DMS53 (cell line): ENCODE results near the gene LRBA.
"Not testable (repeated sequence)": the region's sequence is repeated elsewhere in the genome, so short reads cannot be mapped to it uniquely, and the experiment has no call there.

Source experiments
- DNase-seq: peaks from one replicate; lab custom pipeline; 2025; lab: John Stamatoyannopoulos, UW

The LRBA gene

GRCh38 chr4:150668824-150669223 lies 346.3 kb downstream of the LRBA start:
- DNase-seq, result no peak

GRCh38 chr4:150664935-150665334 lies 350.1 kb downstream of the LRBA start:
- no peak for DNase-seq

GRCh38 chr4:150662686-150663085 lies 352.4 kb downstream of the LRBA start:
- no peak for DNase-seq

GRCh38 chr4:150661551-150661950 lies 353.5 kb downstream of the LRBA start:
- not testable (repeated sequence) for DNase-seq

- not testable (repeated sequence) for DNase-seq
Measured at GRCh38 chr4:150658258-150658657, 356.8 kb downstream of the LRBA start.

GRCh38 chr4:150656891-150657290 lies 358.2 kb downstream of the LRBA start:
- no peak for DNase-seq

GRCh38 chr4:150650751-150651150 lies 364.3 kb downstream of the LRBA start:
- DNase-seq, result no peak

GRCh38 chr4:150648123-150648522 lies 367.0 kb downstream of the LRBA start:
- no peak for DNase-seq

- DNase-seq, result no peak
Measured at GRCh38 chr4:150647008-150647407, 368.1 kb downstream of the LRBA start.

GRCh38 chr4:150641612-150642011 lies 373.5 kb downstream of the LRBA start:
- DNase-seq, result no peak

- DNase-seq, result no peak
Measured at GRCh38 chr4:150632639-150633038, 382.4 kb downstream of the LRBA start.

GRCh38 chr4:150628073-150628472 lies 387.0 kb downstream of the LRBA start:
- DNase-seq, result no peak

- no peak for DNase-seq
Measured at GRCh38 chr4:150625033-150625432, 390.1 kb downstream of the LRBA start.

GRCh38 chr4:150624055-150624454 lies 391.0 kb downstream of the LRBA start:
- no peak for DNase-seq

GRCh38 chr4:150619042-150619441 lies 396.0 kb downstream of the LRBA start:
- DNase-seq, result no peak

GRCh38 chr4:150609131-150609530 lies 406.0 kb downstream of the LRBA start:
- no peak for DNase-seq

GRCh38 chr4:150600812-150601445 lies 414.2 kb downstream of the LRBA start:
- no peak for DNase-seq

GRCh38 chr4:150599547-150599946 lies 415.5 kb downstream of the LRBA start:
- DNase-seq, result no peak

- DNase-seq, result no peak
Measured at GRCh38 chr4:150598909-150599308, 416.2 kb downstream of the LRBA start.

GRCh38 chr4:150593996-150594395 lies 421.1 kb downstream of the LRBA start:
- DNase-seq, result peak; percentile 11

- DNase-seq, result no peak
Measured at GRCh38 chr4:150591904-150592303, 423.2 kb downstream of the LRBA start.

- peak; percentile 41 for DNase-seq
Measured at GRCh38 chr4:150591406-150591805, 423.7 kb downstream of the LRBA start.

GRCh38 chr4:150590631-150591030 lies 424.5 kb downstream of the LRBA start:
- no peak for DNase-seq

- DNase-seq, result no peak
Measured at GRCh38 chr4:150589157-150589556, 425.9 kb downstream of the LRBA start.
